GM12878 (cell line): ENCODE data around the gene NPY5R. TPM values are rescaled to one million over a fixed set of nuclear protein-coding genes. Genes with fewer than 3 reads are reported as not detected.

Source experiments
- ATAC-seq: fragments of 200-7000 bp; cut with Tn5 transposase; 3 replicates; pipeline ENCODE4 v1.9.1; 2020; ENCODE audit warnings: mild to moderate bottlenecking, moderate library complexity
- BruUV-seq: library from RNA; stranded (reverse); fragments of 400-500 nt; replicated peaks from 2 replicates; lab custom pipeline; 2021; lab: Mats Ljungman, UMichigan
- CTCF ChIA-PET: fragments of 300-600 bp; sonication (Branson Sonifier 250); formaldehyde crosslinking; extraction: SDS; loops from one replicate; lab custom pipeline; 2021; ENCODE audit warnings: inconsistent platforms; lab: Yijun Ruan, JAX
- POLR2A ChIA-PET: fragments of 350-600 bp; formaldehyde crosslinking; extraction: SDS; loops from one replicate; lab custom pipeline; 2021; ENCODE audit warnings: inconsistent platforms; lab: Charles Lee
- RAD21 ChIA-PET: fragments of 300-600 bp; sonication (Branson Sonifier 250); formaldehyde crosslinking; loops from one replicate; lab custom pipeline; 2023; ENCODE audit warnings: antibody characterized with exemption; ENCODE audit not compliant: unreplicated experiment; lab: Charles Lee
- SMC1A ChIA-PET: fragments of 300-600 bp; sonication (Branson Sonifier 250); formaldehyde crosslinking; loops from one replicate; lab custom pipeline; 2023; ENCODE audit not compliant: unreplicated experiment, uncharacterized antibody; lab: Charles Lee
- DNase-seq: peaks from one replicate; pipeline ENCODE4 v3.0.0-alpha.2; 2011; ENCODE audit warnings: low read depth, low spot score
- FAIRE-seq: peaks from 3 replicates; lab custom pipeline; 2011; peaks lifted over from hg19 to GRCh38; lab: Jason Lieb, UNC
- H2AFZ ChIP-seq: 2 replicates; pipeline ENCODE4 v1.6.0; 2011; ENCODE audit warnings: low read depth, low read length, control low read depth; ENCODE audit not compliant: control insufficient read depth
- H3K27ac ChIP-seq: 2 replicates; pipeline ENCODE4 v1.5.1; 2011; ENCODE audit warnings: control low read depth; ENCODE audit not compliant: control insufficient read depth, insufficient read depth
- H3K27me3 ChIP-seq, 2 experiments: replicated peaks in 1 of 2; 2 replicates each; pipeline versions ENCODE4 v1.6.0 to v1.6.1; 2011; ENCODE audit warnings: low read length in 1 of 2; ENCODE audit not compliant: control insufficient read depth in 2 of 2, insufficient read depth in 2 of 2
- H3K36me3 ChIP-seq, 2 experiments: 2 replicates each; pipeline ENCODE4 v1.5.1; 2011; ENCODE audit warnings: low read length in 1 of 2; ENCODE audit not compliant: control insufficient read depth in 2 of 2, insufficient read depth in 2 of 2
- H3K4me1 ChIP-seq: 2 replicates; pipeline ENCODE4 v1.6.1; 2011; ENCODE audit warnings: mild to moderate bottlenecking, low read length, moderate library complexity, mixed read lengths; ENCODE audit not compliant: control insufficient read depth, insufficient read depth
- H3K4me2 ChIP-seq: 2 replicates; pipeline ENCODE4 v1.6.0; 2011; ENCODE audit warnings: control low read depth; ENCODE audit not compliant: control insufficient read depth, insufficient read depth
- H3K4me3 ChIP-seq: fragments of 200-600 bp; sonication (generic); 2 replicates; pipeline ENCODE4 v1.5.1; 2016
- H3K79me2 ChIP-seq: 2 replicates; pipeline ENCODE4 v1.6.0; 2011; ENCODE audit warnings: low read length; ENCODE audit not compliant: control insufficient read depth, insufficient read depth
- H3K9ac ChIP-seq: 2 replicates; pipeline ENCODE4 v1.8.0; 2011; ENCODE audit warnings: low read length, control low read depth, mixed read lengths; ENCODE audit not compliant: control insufficient read depth, insufficient read depth
- H3K9me3 ChIP-seq: replicated peaks from 3 replicates; pipeline ENCODE4 v1.5.1; 2011; ENCODE audit warnings: mild to moderate bottlenecking, low read length; ENCODE audit not compliant: control insufficient read depth, insufficient read depth
- H4K20me1 ChIP-seq: 2 replicates; pipeline ENCODE4 v1.6.0; 2011; ENCODE audit not compliant: control insufficient read depth, insufficient read depth
- ASH2L ChIP-seq: fragments of 300-600, 200-600 bp; sonication (generic); IDR thresholded peaks from 2 replicates; pipeline ENCODE4 v1.6.1; 2017; ENCODE audit warnings: low read depth, mild to moderate bottlenecking, borderline replicate concordance
- ATF7 ChIP-seq: fragments of 450-650 bp; IDR thresholded peaks from 2 replicates; pipeline ENCODE4 v1.6.1; 2016; ENCODE audit warnings: low read depth, mild to moderate bottlenecking
- CHD2 ChIP-seq: IDR thresholded peaks from 2 replicates; pipeline ENCODE4 v1.6.1; 2011; ENCODE audit warnings: low read depth, low read length, improper control_type of control experiment, borderline replicate concordance
- EZH2 ChIP-seq: IDR thresholded peaks from 2 replicates; pipeline ENCODE4 v1.6.1; 2012; ENCODE audit warnings: low read depth, mild to moderate bottlenecking, control low read depth, inconsistent platforms, low read length, borderline replicate concordance; ENCODE audit not compliant: control insufficient read depth
- IRF4 ChIP-seq: IDR thresholded peaks from 2 replicates; pipeline ENCODE4 v1.6.1; 2011; ENCODE audit warnings: low read depth, low read length
- NR2C2 ChIP-seq: IDR thresholded peaks from 2 replicates; pipeline ENCODE4 v1.6.1; 2011; ENCODE audit warnings: borderline replicate concordance, low read depth; ENCODE audit not compliant: control insufficient read depth, insufficient read length
- PML ChIP-seq: IDR thresholded peaks from 2 replicates; pipeline ENCODE4 v1.6.1; 2012; ENCODE audit warnings: low read length, inconsistent platforms
- RFX5 ChIP-seq: IDR thresholded peaks from 2 replicates; pipeline ENCODE4 v1.6.1; 2011; ENCODE audit warnings: low read depth, low read length, improper control_type of control experiment
- SMARCA5 ChIP-seq: fragments of 450-650 bp; IDR thresholded peaks from 2 replicates; pipeline ENCODE4 v1.6.1; 2017; ENCODE audit warnings: mild to moderate bottlenecking
- TBL1XR1 ChIP-seq: IDR thresholded peaks from 2 replicates; pipeline ENCODE4 v1.6.1; 2012; ENCODE audit warnings: low read depth, low read length, improper control_type of control experiment
- WRNIP1 ChIP-seq: IDR thresholded peaks from 2 replicates; pipeline ENCODE4 v1.6.1; 2011; ENCODE audit warnings: low read depth, low read length, improper control_type of control experiment, borderline replicate concordance
- WGBS: methylation state at CpG from one replicate; pipeline ENCODE4 v1.1.6; 2016; ENCODE audit warnings: low lambda C conversion rate; ENCODE audit not compliant: insufficient replicate concordance, insufficient coverage; ENCODE audit errors: missing lambda C conversion rate; 5-methylcytosine and 5-hydroxymethylcytosine counted together
- in situ Hi-C: fragments of 300-500 bp; cut with MboI; formaldehyde crosslinking; loops from 9 replicates; pipeline ENCODE4 v1.14.3; 2018; ENCODE audit warnings: mixed read lengths
- intact Hi-C: fragments of 100-400 bp; cut with micrococcal nuclease; formaldehyde crosslinking; loops from one replicate; pipeline ENCODE4 v1.14.2; 2022; ENCODE audit not compliant: unreplicated experiment
- polyA plus RNA-seq, 11 experiments: library from polyadenylated mRNA; depleted of rRNA in 4 of 11; unstranded in 6 of 11; stranded (reverse) in 5 of 11; fragments of >200 nt; fragmentation: Nextera tagmentation in 4 of 11; fragmentation: Illumina TruSeq in 1 of 11; extraction: Ambion mirVana in 4 of 11; extraction: Trizol in 1 of 11; gene quantifications; 1 replicate in 1 of 11; 2 replicates in 10 of 11; pipeline versions ENCODE4 v1.2.1 to v1.2.3, GENCODE V29; 2011 to 2016; ENCODE audit warnings: inconsistent platforms in 2 of 11, missing spikeins in 2 of 11, low read depth in 1 of 11
- total RNA-seq, 4 experiments: library from RNA; depleted of rRNA in 3 of 4; stranded (reverse); fragments of >200 nt in 3 of 4; fragmentation: Illumina TruSeq in 1 of 4; extraction: Trizol in 1 of 4; gene quantifications; 2 replicates each; pipeline versions ENCODE4 v1.2.1 to v1.2.3, GENCODE V29; 2013 to 2021
- TF ChIP-seq, protein P1 (sequence below): IDR thresholded peaks from 2 replicates; pipeline ENCODE4 v1.6.1; 2011; ENCODE audit warnings: mild to moderate bottlenecking, low read depth, low read length, moderate library complexity; ENCODE audit not compliant: insufficient replicate concordance
- TF ChIP-seq, protein P2 (sequence below): fragments of 450-650 bp; IDR thresholded peaks from 2 replicates; pipeline ENCODE4 v1.6.1; 2016; ENCODE audit warnings: mild to moderate bottlenecking, moderate library complexity, borderline replicate concordance

The NPY5R gene
- total and polyA plus RNA-seq, 10 of the 15 experiments (the other 5 are each of a cell fraction or from before 2014, with no cell fraction given), result not detected

- TF ChIP-seq RFX5 (no peak), CHD2 (no peak), ASH2L (no peak), ATF7 (no peak), NR2C2 (no peak)
- TF ChIP-seq, protein P1, sequence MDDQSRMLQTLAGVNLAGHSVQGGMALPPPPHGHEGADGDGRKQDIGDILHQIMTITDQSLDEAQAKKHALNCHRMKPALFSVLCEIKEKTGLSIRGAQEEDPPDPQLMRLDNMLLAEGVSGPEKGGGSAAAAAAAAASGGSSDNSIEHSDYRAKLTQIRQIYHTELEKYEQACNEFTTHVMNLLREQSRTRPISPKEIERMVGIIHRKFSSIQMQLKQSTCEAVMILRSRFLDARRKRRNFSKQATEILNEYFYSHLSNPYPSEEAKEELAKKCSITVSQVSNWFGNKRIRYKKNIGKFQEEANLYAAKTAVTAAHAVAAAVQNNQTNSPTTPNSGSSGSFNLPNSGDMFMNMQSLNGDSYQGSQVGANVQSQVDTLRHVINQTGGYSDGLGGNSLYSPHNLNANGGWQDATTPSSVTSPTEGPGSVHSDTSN, result no peak
Measured at GRCh38 chr4:163330916-163331628, 12.6 kb upstream of the NPY5R start (continued).

GRCh38 chr4:163331629-163332376 is 11.9 kb upstream of the NPY5R start:
- RAD21 ChIA-PET, result interaction anchor here (1.6 kb wide), 1 partner anchor 171 kb away, joined by 3 read pairs; no protein-coding TSS in a partner anchor
- no peaks in the 10 kb centered on the region for H3K36me3 ChIP-seq
- H3K4me2 ChIP-seq, result peak overlapping the region; percentile 81; the same call in 1 of the 2 replicates
- no peak for ATAC-seq
- no peak for DNase-seq
- BruUV-seq, result no TSS peak
- FAIRE-seq, result no peak
- intact Hi-C loops, result loop anchor here (1.0 kb wide), 3 partner anchors 224 to 835 kb away; no protein-coding TSS in a partner anchor
- H3K27ac ChIP-seq, result no peak overlapping the region
- no peak overlapping the region for H3K4me3 ChIP-seq
- H3K9me3 ChIP-seq, result no peaks in the 10 kb centered on the region
- POLR2A ChIA-PET, result no interaction called here
- no peak overlapping the region for H3K9ac ChIP-seq
- H2AFZ ChIP-seq, result no peak overlapping the region
- in situ Hi-C loops, result loop anchor here (5.0 to 10.0 kb wide), 3 partner anchors 215 to 827 kb away; no protein-coding TSS in a partner anchor
- WGBS, result 38% methylated on average over 54 of the region's 58 CpGs
- CTCF ChIA-PET, result interaction anchor here (1.0 to 1.3 kb wide), 3 partner anchors 8 to 223 kb away, joined by 3 to 5 read pairs (median 4); no protein-coding TSS in a partner anchor
- H4K20me1 ChIP-seq, result no peaks in the 10 kb centered on the region
- peaks cover 5 to 11% of the 10 kb centered on the region in 2 experiments for H3K27me3 ChIP-seq
- no peaks in the 10 kb centered on the region for H3K79me2 ChIP-seq
- no peaks in the 10 kb centered on the region for H3K4me1 ChIP-seq
- SMC1A ChIA-PET, result interaction anchor here (1.0 to 1.1 kb wide), 2 partner anchors 9 to 290 kb away, joined by 3 read pairs; no protein-coding TSS in a partner anchor
- TF ChIP-seq WRNIP1 (no peak), ASH2L (no peak), TBL1XR1 (no peak), EZH2 (no peak), IRF4 (no peak), SMARCA5 (no peak), PML (no peak)
- TF ChIP-seq, protein P2, sequence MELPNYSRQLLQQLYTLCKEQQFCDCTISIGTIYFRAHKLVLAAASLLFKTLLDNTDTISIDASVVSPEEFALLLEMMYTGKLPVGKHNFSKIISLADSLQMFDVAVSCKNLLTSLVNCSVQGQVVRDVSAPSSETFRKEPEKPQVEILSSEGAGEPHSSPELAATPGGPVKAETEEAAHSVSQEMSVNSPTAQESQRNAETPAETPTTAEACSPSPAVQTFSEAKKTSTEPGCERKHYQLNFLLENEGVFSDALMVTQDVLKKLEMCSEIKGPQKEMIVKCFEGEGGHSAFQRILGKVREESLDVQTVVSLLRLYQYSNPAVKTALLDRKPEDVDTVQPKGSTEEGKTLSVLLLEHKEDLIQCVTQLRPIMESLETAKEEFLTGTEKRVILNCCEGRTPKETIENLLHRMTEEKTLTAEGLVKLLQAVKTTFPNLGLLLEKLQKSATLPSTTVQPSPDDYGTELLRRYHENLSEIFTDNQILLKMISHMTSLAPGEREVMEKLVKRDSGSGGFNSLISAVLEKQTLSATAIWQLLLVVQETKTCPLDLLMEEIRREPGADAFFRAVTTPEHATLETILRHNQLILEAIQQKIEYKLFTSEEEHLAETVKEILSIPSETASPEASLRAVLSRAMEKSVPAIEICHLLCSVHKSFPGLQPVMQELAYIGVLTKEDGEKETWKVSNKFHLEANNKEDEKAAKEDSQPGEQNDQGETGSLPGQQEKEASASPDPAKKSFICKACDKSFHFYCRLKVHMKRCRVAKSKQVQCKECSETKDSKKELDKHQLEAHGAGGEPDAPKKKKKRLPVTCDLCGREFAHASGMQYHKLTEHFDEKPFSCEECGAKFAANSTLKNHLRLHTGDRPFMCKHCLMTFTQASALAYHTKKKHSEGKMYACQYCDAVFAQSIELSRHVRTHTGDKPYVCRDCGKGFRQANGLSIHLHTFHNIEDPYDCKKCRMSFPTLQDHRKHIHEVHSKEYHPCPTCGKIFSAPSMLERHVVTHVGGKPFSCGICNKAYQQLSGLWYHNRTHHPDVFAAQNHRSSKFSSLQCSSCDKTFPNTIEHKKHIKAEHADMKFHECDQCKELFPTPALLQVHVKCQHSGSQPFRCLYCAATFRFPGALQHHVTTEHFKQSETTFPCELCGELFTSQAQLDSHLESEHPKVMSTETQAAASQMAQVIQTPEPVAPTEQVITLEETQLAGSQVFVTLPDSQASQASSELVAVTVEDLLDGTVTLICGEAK, result no peak
